HFFc6 (cell line): ENCODE data around the gene PNLDC1. TPM values are rescaled to one million over a fixed set of nuclear protein-coding genes. Genes with fewer than 3 reads are reported as not detected.

Source experiments
- DNase-seq: peaks from one replicate; pipeline ENCODE4 v3.0.0-alpha.2; 2018
- H3K27ac Mint-ChIP-seq: 2 replicates; pipeline ENCODE4 v1.8.0; 2020; ENCODE audit warnings: mild to moderate bottlenecking, mixed read lengths
- H3K27me3 Mint-ChIP-seq: 2 replicates; pipeline ENCODE4 v1.8.0; 2021; ENCODE audit warnings: mild to moderate bottlenecking, moderate library complexity, mixed read lengths; ENCODE audit not compliant: insufficient read depth
- H3K36me3 Mint-ChIP-seq: 2 replicates; pipeline ENCODE4 v1.8.0; 2021; ENCODE audit warnings: low read depth, mixed read lengths
- H3K4me1 Mint-ChIP-seq: 2 replicates; pipeline ENCODE4 v1.8.0; 2020; ENCODE audit warnings: low read depth, mixed read lengths
- H3K4me3 Mint-ChIP-seq: 2 replicates; pipeline ENCODE4 v1.8.0; 2020; ENCODE audit warnings: mild to moderate bottlenecking, moderate library complexity, mixed read lengths
- H3K9me3 Mint-ChIP-seq: 2 replicates; pipeline ENCODE4 v1.8.0; 2020; ENCODE audit warnings: mild to moderate bottlenecking, mixed read lengths
- total RNA-seq, 6 experiments: library from RNA; stranded (reverse); fragmentation: NEBNext Ultra II Directional; extraction: Animal tissue kit (Norgen Biotek cat#: 25700); gene quantifications; 2 replicates in 1 of 6; 3 replicates in 5 of 6; pipeline ENCODE4 v1.2.3, GENCODE V29; 2021
- TF ChIP-seq, protein P1 (sequence below): fragments of 200-600 bp; sonication (generic); IDR thresholded peaks from 2 replicates; pipeline ENCODE4 v1.5.0; 2021; ENCODE audit warnings: antibody characterized with exemption, mild to moderate bottlenecking

The PNLDC1 gene
- total RNA-seq, 6 experiments from 2014 or later = not detected

DNA sequence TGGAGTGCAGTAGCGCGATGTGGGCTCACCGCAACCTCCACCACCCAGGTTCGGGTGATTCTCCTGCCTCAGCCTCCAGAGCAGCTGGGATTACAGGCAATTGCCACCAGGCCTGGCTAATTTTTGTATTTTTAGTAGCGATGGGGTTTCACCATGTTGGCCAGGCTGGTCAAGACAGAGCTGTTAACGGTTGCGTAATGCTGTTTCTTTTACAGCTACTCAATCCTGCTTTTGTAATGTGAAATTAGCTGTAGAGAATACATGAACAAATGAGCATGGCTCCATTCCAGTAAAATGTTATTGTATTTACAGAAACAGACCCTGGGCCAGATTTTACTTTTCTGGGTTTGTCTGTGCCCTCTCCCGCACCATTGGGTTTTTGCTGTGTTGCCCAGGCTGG, 1.9 kb downstream of the PNLDC1 start:
- TF ChIP-seq, protein P1, sequence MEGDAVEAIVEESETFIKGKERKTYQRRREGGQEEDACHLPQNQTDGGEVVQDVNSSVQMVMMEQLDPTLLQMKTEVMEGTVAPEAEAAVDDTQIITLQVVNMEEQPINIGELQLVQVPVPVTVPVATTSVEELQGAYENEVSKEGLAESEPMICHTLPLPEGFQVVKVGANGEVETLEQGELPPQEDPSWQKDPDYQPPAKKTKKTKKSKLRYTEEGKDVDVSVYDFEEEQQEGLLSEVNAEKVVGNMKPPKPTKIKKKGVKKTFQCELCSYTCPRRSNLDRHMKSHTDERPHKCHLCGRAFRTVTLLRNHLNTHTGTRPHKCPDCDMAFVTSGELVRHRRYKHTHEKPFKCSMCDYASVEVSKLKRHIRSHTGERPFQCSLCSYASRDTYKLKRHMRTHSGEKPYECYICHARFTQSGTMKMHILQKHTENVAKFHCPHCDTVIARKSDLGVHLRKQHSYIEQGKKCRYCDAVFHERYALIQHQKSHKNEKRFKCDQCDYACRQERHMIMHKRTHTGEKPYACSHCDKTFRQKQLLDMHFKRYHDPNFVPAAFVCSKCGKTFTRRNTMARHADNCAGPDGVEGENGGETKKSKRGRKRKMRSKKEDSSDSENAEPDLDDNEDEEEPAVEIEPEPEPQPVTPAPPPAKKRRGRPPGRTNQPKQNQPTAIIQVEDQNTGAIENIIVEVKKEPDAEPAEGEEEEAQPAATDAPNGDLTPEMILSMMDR = no peak
- no peak for DNase-seq
- Mint-ChIP-seq H3K27me3 (no peaks in the 10 kb centered on the region; the same call in 1 of the 2 replicates), H3K9me3 (no peaks in the 10 kb centered on the region), H3K4me1 (no peaks in the 10 kb centered on the region), H3K36me3 (peaks cover 9% of the 10 kb centered on the region; the same call in 1 of the 2 replicates), H3K27ac (no peak overlapping the region), H3K4me3 (no peak overlapping the region)

DNA sequence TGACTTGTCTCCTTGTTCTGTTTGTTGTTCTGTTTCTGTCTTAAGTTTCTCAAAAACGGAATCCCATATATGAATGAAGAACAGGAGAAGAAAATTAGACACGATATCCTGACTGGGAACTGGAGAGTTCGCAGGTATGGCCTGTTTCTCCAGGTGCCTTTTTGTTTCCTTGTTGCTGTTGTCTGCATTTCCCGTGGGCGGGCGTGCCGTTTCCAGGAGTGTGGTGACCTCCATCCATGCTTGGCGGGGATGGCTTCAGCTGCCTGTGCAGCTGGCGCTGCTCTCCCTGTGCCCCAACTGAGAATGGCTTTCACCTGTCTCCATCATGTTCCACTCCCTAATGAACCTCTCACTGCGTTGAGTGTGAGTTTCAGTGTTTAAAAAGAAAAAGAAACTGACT, 4.4 kb downstream of the PNLDC1 start:
- no peaks in the 10 kb centered on the region for H3K27me3 Mint-ChIP-seq
- H3K4me3 Mint-ChIP-seq = no peak overlapping the region

DNA sequence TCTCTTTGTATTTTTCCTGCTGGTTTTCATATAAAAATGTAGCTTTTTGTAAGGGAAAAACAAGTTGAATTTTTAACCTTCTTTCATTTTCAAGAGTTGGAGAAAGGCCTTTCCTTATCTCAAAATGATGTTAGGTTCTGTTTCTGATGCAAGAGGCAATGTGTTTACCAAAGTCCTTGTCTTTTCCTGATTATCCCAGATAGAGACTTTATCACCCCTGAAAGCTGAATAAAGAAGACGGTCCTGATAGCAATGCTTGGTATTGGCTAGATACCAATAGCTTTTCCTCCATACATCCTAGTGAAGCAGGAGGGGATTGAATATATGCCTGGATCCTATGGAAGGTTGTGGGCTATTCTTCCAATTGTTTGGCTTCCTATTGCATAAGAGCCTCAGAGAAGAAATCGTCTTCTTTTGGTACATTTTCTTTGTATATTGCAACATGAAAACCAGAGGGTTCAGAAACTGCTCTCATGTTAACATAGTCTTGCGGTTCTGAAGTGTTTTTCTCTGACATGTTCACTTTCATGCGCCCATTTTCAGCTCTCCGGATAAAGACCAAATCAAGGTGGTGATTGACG, 5.5 kb downstream of the PNLDC1 start:
- Mint-ChIP-seq H3K9me3 (no peaks in the 10 kb centered on the region), H3K27me3 (no peaks in the 10 kb centered on the region), H3K4me1 (no peaks in the 10 kb centered on the region), H3K4me3 (no peak overlapping the region), H3K36me3 (no peaks in the 10 kb centered on the region), H3K27ac (no peak overlapping the region)
- TF ChIP-seq, protein P1 = no peak
- no peak for DNase-seq

More for the DNA sequence above, 4.4 kb downstream of the PNLDC1 start:
- Mint-ChIP-seq H3K36me3 (no peaks in the 10 kb centered on the region; the same call in 1 of the 2 replicates), H3K27ac (no peak overlapping the region), H3K4me1 (no peaks in the 10 kb centered on the region), H3K9me3 (no peaks in the 10 kb centered on the region)
- DNase-seq = no peak
- TF ChIP-seq, protein P1 = no peak

DNA sequence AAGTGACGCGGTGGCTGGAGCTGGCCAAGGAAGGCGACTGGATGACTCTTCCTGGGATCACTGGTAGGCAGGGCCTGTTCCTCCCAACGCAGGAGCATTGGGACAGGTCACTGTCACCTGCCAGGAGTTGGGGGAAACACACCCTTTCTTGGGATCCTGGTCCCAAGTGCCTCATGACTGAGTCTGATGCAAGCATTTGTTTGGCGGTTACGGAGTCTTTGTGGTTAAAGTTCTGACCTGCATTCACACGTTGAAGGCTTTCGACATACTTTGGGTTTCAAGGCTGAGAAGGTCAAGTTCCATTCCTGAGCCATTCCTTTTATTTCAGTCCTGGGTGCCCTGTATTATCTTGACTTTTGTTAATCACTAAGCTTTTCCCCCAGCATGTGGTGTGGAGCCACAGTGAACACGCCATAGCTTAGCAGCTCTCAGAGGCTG, 6.0 kb downstream of the PNLDC1 start:
- no peak for DNase-seq
- no peak overlapping the region for H3K27ac Mint-ChIP-seq
- H3K4me1 Mint-ChIP-seq = no peaks in the 10 kb centered on the region
- H3K9me3 Mint-ChIP-seq = no peaks in the 10 kb centered on the region
- TF ChIP-seq, protein P1 = no peak
- no peaks in the 10 kb centered on the region for H3K27me3 Mint-ChIP-seq
- H3K36me3 Mint-ChIP-seq = no peaks in the 10 kb centered on the region
- no peak overlapping the region for H3K4me3 Mint-ChIP-seq

DNA sequence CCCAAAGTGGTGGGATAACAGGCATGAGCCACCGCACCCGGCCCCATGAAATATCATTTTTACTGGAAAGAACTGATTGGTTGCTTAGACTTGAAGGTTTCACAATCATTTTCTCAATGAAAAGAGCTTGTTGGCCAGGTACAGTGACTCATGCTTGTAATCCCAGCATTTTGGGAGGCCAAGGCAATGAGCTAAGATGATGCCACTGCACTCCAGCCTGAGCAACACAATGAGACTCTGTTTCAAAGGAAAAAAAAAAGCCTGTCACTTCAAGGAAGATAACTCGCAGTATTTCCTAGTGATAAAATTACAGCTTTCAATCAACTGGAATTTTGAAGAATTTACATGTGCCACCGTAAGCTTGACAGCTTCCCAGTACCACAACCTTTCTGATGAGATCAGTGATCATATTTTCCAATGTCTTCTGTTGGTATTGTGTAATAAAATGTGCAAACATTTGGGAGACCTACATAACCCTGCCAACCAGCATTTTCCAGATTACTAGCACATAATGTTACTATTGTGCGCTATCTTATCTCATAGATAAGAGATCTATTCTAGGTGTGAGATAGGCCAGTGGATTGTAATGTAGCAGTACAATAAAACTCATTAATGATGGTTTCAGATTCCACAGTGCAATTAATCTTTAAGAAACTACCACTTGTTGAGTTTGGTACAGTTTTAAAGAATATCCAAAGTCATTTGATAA, 7.2 kb downstream of the PNLDC1 start:
- no peaks in the 10 kb centered on the region for H3K27me3 Mint-ChIP-seq
- no peaks in the 10 kb centered on the region for H3K4me1 Mint-ChIP-seq
- no peak for DNase-seq
- H3K4me3 Mint-ChIP-seq = no peak overlapping the region
- TF ChIP-seq, protein P1 = no peak
- H3K9me3 Mint-ChIP-seq = no peaks in the 10 kb centered on the region
- no peak overlapping the region for H3K27ac Mint-ChIP-seq
- H3K36me3 Mint-ChIP-seq = no peaks in the 10 kb centered on the region
